OCI-LY7 (cell line): Measurements from ENCODE around the gene WEE1. TPM values are rescaled to one million over a fixed set of nuclear protein-coding genes. Genes with fewer than 3 reads are reported as not detected.

ENCODE experiments used
- BruUV-seq: library from RNA; stranded (reverse); fragments of 400-500 nt; replicated peaks from 2 replicates; lab custom pipeline; 2021; lab: Mats Ljungman, UMichigan
- CTCF ChIA-PET: fragments of 300-600 bp; sonication (Branson Sonifier 250); formaldehyde crosslinking; loops from one replicate; lab custom pipeline; 2022; ENCODE audit warnings: antibody characterized with exemption; ENCODE audit not compliant: unreplicated experiment; lab: Charles Lee
- POLR2A ChIA-PET: fragments of 300-600 bp; sonication (Branson Sonifier 250); formaldehyde crosslinking; loops from one replicate; lab custom pipeline; 2022; ENCODE audit warnings: antibody characterized with exemption; lab: Charles Lee
- DNase-seq: peaks from one replicate; pipeline ENCODE4 v3.0.0-alpha.2; 2015; ENCODE audit warnings: low spot score
- H2AFZ ChIP-seq: fragments of 200-600 bp; sonication (generic), shearing (Covaris generic); 2 replicates; pipeline ENCODE4 v1.6.1; 2014; ENCODE audit warnings: mild to moderate bottlenecking, antibody characterized with exemption, low read length, moderate library complexity
- H3K27ac ChIP-seq: fragments of 200-600 bp; sonication (generic); 2 replicates; pipeline ENCODE4 v1.5.1; 2014; ENCODE audit warnings: mixed run types, low read depth, mild to moderate bottlenecking, moderate library complexity, low read length, inconsistent platforms; ENCODE audit not compliant: poor library complexity, severe bottlenecking
- H3K36me3 ChIP-seq: fragments of 200-600 bp; sonication (generic); 2 replicates; pipeline ENCODE4 v1.6.1; 2014; ENCODE audit warnings: mild to moderate bottlenecking, antibody characterized with exemption, low read length, moderate library complexity, mixed read lengths; ENCODE audit not compliant: insufficient read depth
- H3K4me1 ChIP-seq: fragments of 200-600 bp; sonication (generic); 2 replicates; pipeline ENCODE4 v1.5.1; 2014; ENCODE audit warnings: mild to moderate bottlenecking, low read length; ENCODE audit not compliant: insufficient read depth, poor library complexity, severe bottlenecking
- H3K4me2 ChIP-seq: fragments of 200-600 bp; sonication (generic); 2 replicates; pipeline ENCODE4 v1.6.1; 2014; ENCODE audit warnings: mild to moderate bottlenecking, low read length
- H3K4me3 ChIP-seq: fragments of 200-600 bp; sonication (generic); 2 replicates; pipeline ENCODE4 v1.5.1; 2014; ENCODE audit warnings: mild to moderate bottlenecking, low read depth, low read length; ENCODE audit not compliant: poor library complexity, severe bottlenecking
- H3K79me2 ChIP-seq: fragments of 200-600 bp; sonication (generic); 2 replicates; pipeline ENCODE4 v1.6.1; 2016; ENCODE audit warnings: low read depth, mild to moderate bottlenecking, low read length, moderate library complexity, mixed read lengths; ENCODE audit not compliant: insufficient read depth
- H3K9me2 ChIP-seq: fragments of 200-600 bp; sonication (generic); 2 replicates; pipeline ENCODE4 v1.6.1; 2016; ENCODE audit warnings: mild to moderate bottlenecking, low read length, mixed read lengths; ENCODE audit not compliant: insufficient read depth
- H3K9me3 ChIP-seq: fragments of 200-600 bp; sonication (generic); 2 replicates; pipeline ENCODE4 v1.6.1; 2014; ENCODE audit warnings: mild to moderate bottlenecking, mixed run types, low read length, mixed read lengths
- H4K20me1 ChIP-seq: fragments of 200-600 bp; sonication (generic); 2 replicates; pipeline ENCODE4 v1.6.1; 2014; ENCODE audit warnings: mild to moderate bottlenecking, antibody characterized with exemption, low read length, moderate library complexity, mixed read lengths; ENCODE audit not compliant: insufficient read depth
- EZH2phosphoT487 ChIP-seq: fragments of 200-600 bp; sonication (generic); IDR thresholded peaks from 2 replicates; pipeline ENCODE4 v1.6.1; 2018; ENCODE audit warnings: low read depth, borderline replicate concordance, mild to moderate bottlenecking, mixed run types, antibody characterized with exemption, low read length, moderate library complexity, mixed read lengths
- intact Hi-C: fragments of 100-400 bp; cut with micrococcal nuclease; formaldehyde crosslinking; loops from one replicate; pipeline ENCODE4 v1.10.0; 2022; ENCODE audit not compliant: unreplicated experiment
- total RNA-seq, 2 experiments: library from RNA; depleted of rRNA in 1 of 2; stranded (reverse); fragments of >200 nt in 1 of 2; shearing (Covaris generic) in 1 of 2; gene quantifications; 2 replicates each; pipeline ENCODE4 v1.2.3, GENCODE V29; 2014 to 2022
- TF ChIP-seq, protein P1 (sequence below): fragments of 200-600 bp; sonication (generic); conservative IDR thresholded peaks from 2 replicates; pipeline ENCODE4 v1.5.1; 2014; ENCODE audit warnings: mild to moderate bottlenecking, antibody characterized with exemption, low read length, moderate library complexity, mixed read lengths

Gene WEE1
- total RNA-seq, 2 experiments from 2014 or later = 147 to 216 TPM

DNA sequence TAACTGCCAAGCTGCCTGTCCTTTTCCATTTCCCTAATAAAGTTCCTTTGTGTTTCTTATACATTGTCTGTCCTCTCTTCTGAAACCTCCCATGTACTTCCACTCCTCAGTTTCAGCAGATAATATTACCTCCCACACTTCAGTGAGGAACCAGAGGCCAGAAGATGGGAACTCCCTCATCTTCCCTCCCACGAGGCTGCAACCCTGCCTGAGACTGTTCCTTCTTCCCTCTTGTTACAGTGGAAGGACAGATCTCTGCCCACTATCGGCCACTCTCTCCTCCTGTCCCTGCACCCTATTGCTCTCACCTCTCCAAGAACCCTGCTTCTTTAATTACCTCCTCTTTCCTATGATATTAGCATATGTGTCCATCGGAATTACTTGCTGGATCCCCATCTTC lies 52.3 kb downstream of the WEE1 start:
- H3K4me2 ChIP-seq = no peak overlapping the region
- H3K36me3 ChIP-seq = no peaks in the 10 kb centered on the region
- H3K9me2 ChIP-seq = no peaks in the 10 kb centered on the region
- no peaks in the 10 kb centered on the region for H3K79me2 ChIP-seq
- no peaks in the 10 kb centered on the region for H3K9me3 ChIP-seq
- no peak overlapping the region for H2AFZ ChIP-seq
- H3K27ac ChIP-seq = no peak overlapping the region
- H3K4me3 ChIP-seq = no peak overlapping the region
- intact Hi-C loops = no loop called here
- no peak for TF ChIP-seq EZH2phosphoT487
- TF ChIP-seq, protein P1, sequence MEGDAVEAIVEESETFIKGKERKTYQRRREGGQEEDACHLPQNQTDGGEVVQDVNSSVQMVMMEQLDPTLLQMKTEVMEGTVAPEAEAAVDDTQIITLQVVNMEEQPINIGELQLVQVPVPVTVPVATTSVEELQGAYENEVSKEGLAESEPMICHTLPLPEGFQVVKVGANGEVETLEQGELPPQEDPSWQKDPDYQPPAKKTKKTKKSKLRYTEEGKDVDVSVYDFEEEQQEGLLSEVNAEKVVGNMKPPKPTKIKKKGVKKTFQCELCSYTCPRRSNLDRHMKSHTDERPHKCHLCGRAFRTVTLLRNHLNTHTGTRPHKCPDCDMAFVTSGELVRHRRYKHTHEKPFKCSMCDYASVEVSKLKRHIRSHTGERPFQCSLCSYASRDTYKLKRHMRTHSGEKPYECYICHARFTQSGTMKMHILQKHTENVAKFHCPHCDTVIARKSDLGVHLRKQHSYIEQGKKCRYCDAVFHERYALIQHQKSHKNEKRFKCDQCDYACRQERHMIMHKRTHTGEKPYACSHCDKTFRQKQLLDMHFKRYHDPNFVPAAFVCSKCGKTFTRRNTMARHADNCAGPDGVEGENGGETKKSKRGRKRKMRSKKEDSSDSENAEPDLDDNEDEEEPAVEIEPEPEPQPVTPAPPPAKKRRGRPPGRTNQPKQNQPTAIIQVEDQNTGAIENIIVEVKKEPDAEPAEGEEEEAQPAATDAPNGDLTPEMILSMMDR = no peak
- H3K4me1 ChIP-seq = peaks cover 37% of the 10 kb centered on the region
- ChIA-PET POLR2A (interaction anchor here (0.6 to 2.1 kb wide), 3 partner anchors 10 to 20 kb away, joined by 3 to 10 read pairs (median 5); no protein-coding TSS in a partner anchor), CTCF (no interaction called here)
- BruUV-seq = no TSS peak
- no peaks in the 10 kb centered on the region for H4K20me1 ChIP-seq
- DNase-seq = no peak

DNA sequence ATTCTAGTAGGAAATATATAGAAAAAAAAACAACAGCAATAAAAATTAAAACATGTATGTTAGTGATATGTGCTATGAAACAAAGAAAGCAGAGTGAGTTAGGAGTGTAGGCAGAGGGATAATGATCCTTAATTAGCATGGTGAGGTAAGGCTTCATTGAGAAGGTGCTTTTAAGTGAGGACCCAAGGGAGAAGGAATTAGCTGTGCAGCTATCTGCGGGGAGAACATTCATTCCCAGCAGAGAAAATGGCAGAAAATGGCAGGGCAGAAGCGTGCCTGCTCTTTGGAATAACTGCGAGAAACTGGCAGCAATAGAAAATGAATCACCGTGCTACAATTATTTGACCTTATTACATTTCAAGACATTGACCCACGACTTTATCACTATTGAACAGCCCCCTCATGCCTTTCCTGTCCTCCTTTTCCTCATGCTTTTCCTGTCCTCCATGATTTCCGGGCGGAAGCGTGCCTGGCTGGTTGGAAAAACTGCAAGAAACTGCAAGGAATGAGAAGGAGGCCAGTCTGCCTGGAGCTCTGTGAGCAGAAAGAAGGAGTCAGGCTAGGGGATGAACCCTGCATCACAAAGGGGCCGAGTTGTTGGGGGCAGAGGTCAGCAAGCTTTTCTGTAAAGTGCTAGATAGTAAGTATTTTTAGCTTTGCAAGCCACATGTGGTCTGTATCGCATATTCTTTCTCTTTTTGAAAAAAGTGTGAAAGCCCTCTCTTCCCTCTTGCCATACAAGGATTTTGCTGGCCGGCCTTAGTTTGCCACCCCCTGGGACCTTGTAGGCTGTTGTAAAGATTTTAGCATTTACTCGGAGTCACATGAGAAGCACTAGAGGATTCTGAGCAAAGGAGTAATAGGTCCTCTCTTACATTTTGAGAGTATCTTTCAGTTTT lies 53.3 kb downstream of the WEE1 start:
- CTCF ChIA-PET = no interaction called here
- Histone ChIP-seq H3K4me2 (no peak overlapping the region), H3K36me3 (no peaks in the 10 kb centered on the region), H3K9me3 (no peaks in the 10 kb centered on the region), H2AFZ (no peak overlapping the region), H3K9me2 (no peaks in the 10 kb centered on the region), H3K4me1 (peaks cover 37% of the 10 kb centered on the region), H3K4me3 (no peak overlapping the region), H4K20me1 (no peaks in the 10 kb centered on the region), H3K27ac (no peak overlapping the region), H3K79me2 (no peaks in the 10 kb centered on the region)
- no TSS peak for BruUV-seq
- TF ChIP-seq EZH2phosphoT487 = no peak
- TF ChIP-seq, protein P1 = no peak
- intact Hi-C loops = no loop called here
- POLR2A ChIA-PET = interaction anchor here (1.0 to 1.1 kb wide), 2 partner anchors 9 to 12 kb away, joined by 3 to 4 read pairs; no protein-coding TSS in a partner anchor
- no peak for DNase-seq
